Fibroblast of upper back skin (primary cell): Measurements from ENCODE around the gene CAPN15.

Experiments
- DNase-seq: peaks from one replicate; pipeline ENCODE4 v3.0.0-alpha.2; 2013

CAPN15 gene

GRCh38 chr16:526181-527014, 1.1 kb upstream of the CAPN15 start:
- peak; percentile 8 for DNase-seq

GRCh38 chr16:528111-529011, 849 bp downstream of the CAPN15 start:
- DNase-seq, result peak; percentile 46

GRCh38 chr16:529012-529575, 1.6 kb downstream of the CAPN15 start:
- no peak for DNase-seq

- no peak for DNase-seq
These were observed 2.8 kb downstream of the CAPN15 start for GRCh38 chr16:530111-530817.

- DNase-seq, result no peak
These were observed 4.1 kb downstream of the CAPN15 start for GRCh38 chr16:531494-532125.

- no peak for DNase-seq
These were observed 6.0 kb downstream of the CAPN15 start for GRCh38 chr16:533391-534123.

GRCh38 chr16:534135-534534, 6.6 kb downstream of the CAPN15 start:
- DNase-seq, result no peak

GRCh38 chr16:534856-535445, 7.4 kb downstream of the CAPN15 start:
- DNase-seq, result no peak

- peak; percentile 20 for DNase-seq
These were observed 8.2 kb downstream of the CAPN15 start for GRCh38 chr16:535446-536405.

GRCh38 chr16:536746-537145, 9.2 kb downstream of the CAPN15 start:
- no peak for DNase-seq

GRCh38 chr16:537415-538335, 10.2 kb downstream of the CAPN15 start:
- DNase-seq, result no peak

GRCh38 chr16:539901-540530, 12.5 kb downstream of the CAPN15 start:
- no peak for DNase-seq

- no peak for DNase-seq
These were observed 13.3 kb downstream of the CAPN15 start for GRCh38 chr16:540645-541340.

- no peak for DNase-seq
These were observed 16.0 kb downstream of the CAPN15 start for GRCh38 chr16:543301-544164.

GRCh38 chr16:544517-544916, 17.0 kb downstream of the CAPN15 start:
- DNase-seq, result no peak

GRCh38 chr16:546909-547770, 19.6 kb downstream of the CAPN15 start:
- DNase-seq, result peak; percentile 25
